HepG2 (cell line): ENCODE results near the gene SENP7.

ENCODE experiments used
- ATF7-NPFF ChIP-seq: sonication (generic); formaldehyde crosslinking; IDR thresholded peaks from 2 replicates; pipeline ENCODE4 v1.8.1; 2023; ENCODE audit warnings: mild to moderate bottlenecking, low read depth, missing genetic modification reagents, moderate library complexity
- KLF11 ChIP-seq: IDR thresholded peaks from 2 replicates; pipeline ENCODE4 v1.6.1; 2016; ENCODE audit warnings: missing compliant biosample characterization

- no peak for TF ChIP-seq ATF7-NPFF
- no peak for TF ChIP-seq KLF11 (CRISPR knock-in tag)
Measured at GRCh38 chr3:101413656-101414055, 99.4 kb downstream of the SENP7 start.
